ENCODE measurements around the gene RRP36. TPM values are rescaled to one million over a fixed set of nuclear protein-coding genes. Genes with fewer than 3 reads are reported as not detected.

Gene RRP36
- total and polyA plus RNA-seq, 2 of the 8 experiments (the other 6 are each of a cell fraction or from before 2014, with no cell fraction given): 33.9 to 92.3 TPM

GRCh38 chr6:43052225-43052841 is 30.9 kb downstream of the RRP36 start:
- H3K79me1 ChIP-seq (ENCODE audit: low read depth, low read length): peaks cover 6% of the 10 kb centered on the region
- no peak overlapping the region for H3K56ac ChIP-seq (replicated peaks; ENCODE audit: insufficient read length, low read depth, low read length)
- DNase-seq (ENCODE audit: low read depth in 1 of 2, low spot score in 2 of 2) (no peak), FAIRE-seq (no peak)
- no peak overlapping the region for H3K23ac ChIP-seq (ENCODE audit: insufficient read length)
- TF ChIP-seq, protein P1, sequence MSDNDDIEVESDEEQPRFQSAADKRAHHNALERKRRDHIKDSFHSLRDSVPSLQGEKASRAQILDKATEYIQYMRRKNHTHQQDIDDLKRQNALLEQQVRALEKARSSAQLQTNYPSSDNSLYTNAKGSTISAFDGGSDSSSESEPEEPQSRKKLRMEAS (IDR thresholded peaks at IDR 0.05): no peak
- TF ChIP-seq NRF1 (IDR thresholded peaks at IDR 0.05; ENCODE audit: low read depth, low read length) (no peak), E2F6 (IDR thresholded peaks at IDR 0.05) (no peak), NANOG (IDR thresholded peaks at IDR 0.05; ENCODE audit: insufficient read depth, low read depth, low read length, poor library complexity, severe bottlenecking) (no peak), CHD2 (IDR thresholded peaks at IDR 0.05; ENCODE audit: low read length) (no peak), FOSL1 (IDR thresholded peaks at IDR 0.05; ENCODE audit: insufficient read depth, low read depth, low read length) (no peak), CBX8 (IDR thresholded peaks at IDR 0.05; ENCODE audit: borderline replicate concordance, low read depth, low read length) (no peak)
- no peak overlapping the region for H3K14ac ChIP-seq (ENCODE audit: insufficient read length)
- H3K9ac ChIP-seq (replicated peaks in 1 of 4; ENCODE audit: extremely low read depth in 1 of 4, low read depth in 3 of 4, low read length in 3 of 4): peak overlapping the region in 1 of 4 experiments; percentile 88; a peak in 1 of 7 replicates
- no peaks in the 10 kb centered on the region for H3K9me3 ChIP-seq (ENCODE audit: insufficient read depth in 2 of 2, low read depth in 1 of 2, low read length in 1 of 2)
- H2BK20ac ChIP-seq (ENCODE audit: low read length): no peak overlapping the region
- H4K8ac ChIP-seq (ENCODE audit: extremely low read depth, insufficient read depth, low read length): no peak overlapping the region; the same call in 1 of the 2 replicates
- ChIA-PET POLR2A (ENCODE audit: partially characterized antibody) (interaction anchor here (0.8 to 29.7 kb wide), 9 partner anchors 9 to 87 kb away, joined by 3 to 584 read pairs (median 3); partner anchors contain the start of genes KLHDC3, MEA1, PTK7 and RRP36), CTCF (ENCODE audit: partially characterized antibody) (interaction anchor here (0.6 to 1.2 kb wide), 2 partner anchors 30 to 74 kb away, joined by 3 read pairs; no protein-coding TSS in a partner anchor)
- 0 out of 2 replicates have a peak overlapping the region, but pooled peaks have one; percentile 92 for H2BK5ac ChIP-seq (ENCODE audit: low read depth, low read length)
- H4K5ac ChIP-seq (ENCODE audit: insufficient read length, low read depth, low read length): no peak overlapping the region
- no peaks in the 10 kb centered on the region for H3K27me3 ChIP-seq (replicated peaks in 1 of 4; ENCODE audit: control insufficient read depth in 3 of 4, extremely low read depth in 1 of 4, insufficient read depth in 3 of 4, low read length in 3 of 4)
- H3K27ac ChIP-seq (ENCODE audit: low read depth, low read length): no peak overlapping the region
- peak overlapping the region; percentile 1 for H4K91ac ChIP-seq (replicated peaks; ENCODE audit: insufficient read length, low read length)
- no peak overlapping the region for H2BK15ac ChIP-seq (ENCODE audit: low read length)
- peak overlapping the region; percentile 83 to 97 for H3K4me2 ChIP-seq (ENCODE audit: insufficient read depth in 1 of 2, low read depth in 2 of 2, low read length in 2 of 2)
- 82% methylated on average over 18 of the region's 19 CpGs; no CpG with 5 or more reads in 1 of the 2 experiments for WGBS, 2 experiments (ENCODE audit: extremely low coverage in 1 of 2, insufficient coverage in 1 of 2, insufficient read length in 1 of 2, insufficient replicate concordance in 2 of 2, low coverage in 1 of 2, low lambda C conversion rate in 2 of 2, missing lambda C conversion rate in 1 of 2)
- peak overlapping the region; percentile 33 for H3K4ac ChIP-seq (replicated peaks; ENCODE audit: insufficient read length, low read depth, low read length)
- H2AK5ac ChIP-seq (ENCODE audit: low read depth, low read length): peak overlapping the region; percentile 7; the same call in 1 of the 2 replicates
- no peaks in the 10 kb centered on the region for H3K79me2 ChIP-seq (ENCODE audit: control insufficient read depth in 1 of 2, insufficient read depth in 2 of 2, low read length in 2 of 2)
- no peak overlapping the region for H3K18ac ChIP-seq (ENCODE audit: extremely low read depth, low read length)
- H2BK12ac ChIP-seq (ENCODE audit: low read depth, low read length): 0 out of 2 replicates have a peak overlapping the region, but pooled peaks have one; percentile 46
- H4K20me1 ChIP-seq (replicated peaks in 1 of 2; ENCODE audit: control insufficient read depth in 1 of 2, insufficient read depth in 2 of 2, low read length in 2 of 2): peaks cover 1 to 4% of the 10 kb centered on the region in 2 experiments
- peaks cover 0 to 10% (median 5%) of the 10 kb centered on the region in 4 experiments; a peak in 4 of 7 replicates for H3K4me1 ChIP-seq (replicated peaks in 1 of 4; ENCODE audit: control insufficient read depth in 3 of 4, insufficient read depth in 4 of 4, low read length in 3 of 4)
- H3K36me3 ChIP-seq (ENCODE audit: control insufficient read depth in 2 of 4, insufficient read depth in 4 of 4, low read length in 3 of 4): peaks cover 5 to 26% (median 19%) of the 10 kb centered on the region in 4 experiments; a peak in 7 of 8 replicates
- H2AFZ ChIP-seq (ENCODE audit: low read length): no peak overlapping the region
- H3K4me3 ChIP-seq (ENCODE audit: extremely low read depth in 1 of 4, insufficient read depth in 2 of 4, low read depth in 3 of 4, low read length in 4 of 4): peak overlapping the region; percentile 72 to 91 (median 78); a peak in 6 of 8 replicates
- H2BK120ac ChIP-seq (replicated peaks; ENCODE audit: low read depth, low read length): no peak overlapping the region
- peaks cover 7% of the 10 kb centered on the region for H3K23me2 ChIP-seq (ENCODE audit: low read depth, low read length)
